SW480 (cell line): ENCODE measurements around the gene ADGRD1.

Experiments used
- DNase-seq: peaks from one replicate; pipeline ENCODE4 v3.0.0-alpha.2; 2016; ENCODE audit warnings: low spot score

Gene ADGRD1

DNA sequence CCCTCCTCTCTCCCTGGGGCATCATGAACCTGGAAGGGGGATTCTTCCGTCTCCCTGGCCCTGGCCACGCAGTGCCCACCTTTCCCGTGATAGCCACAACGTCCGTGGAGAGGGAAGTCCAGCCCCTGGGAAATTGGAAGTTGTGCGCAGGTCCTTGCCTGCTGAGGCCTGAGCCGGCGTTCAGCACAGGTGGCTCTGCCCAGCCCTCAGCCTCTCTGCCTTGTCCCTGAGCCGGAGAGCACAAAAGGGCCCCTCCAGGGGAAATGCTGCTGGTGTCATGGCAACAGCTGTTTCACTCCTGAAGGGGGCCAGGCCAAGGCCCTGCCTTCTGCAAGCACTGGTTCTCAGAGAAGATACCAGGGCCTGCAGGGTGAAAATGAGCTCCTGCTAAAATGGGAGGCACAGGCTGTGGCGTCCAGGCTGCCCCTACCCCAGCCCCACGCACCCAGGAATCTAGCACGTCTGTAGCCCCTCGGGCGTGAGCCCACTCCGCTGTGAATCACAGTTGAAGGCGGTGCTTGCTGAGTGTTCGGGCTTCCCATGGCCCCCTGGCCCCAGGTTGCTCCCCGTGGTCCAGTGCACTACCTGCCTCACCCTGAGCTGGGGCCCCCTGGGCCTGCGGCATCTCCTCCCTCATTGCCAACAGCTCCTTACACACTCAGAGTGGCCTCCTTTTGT is 149.4 kb downstream of the ADGRD1 start:
- DNase-seq: no peak

DNA sequence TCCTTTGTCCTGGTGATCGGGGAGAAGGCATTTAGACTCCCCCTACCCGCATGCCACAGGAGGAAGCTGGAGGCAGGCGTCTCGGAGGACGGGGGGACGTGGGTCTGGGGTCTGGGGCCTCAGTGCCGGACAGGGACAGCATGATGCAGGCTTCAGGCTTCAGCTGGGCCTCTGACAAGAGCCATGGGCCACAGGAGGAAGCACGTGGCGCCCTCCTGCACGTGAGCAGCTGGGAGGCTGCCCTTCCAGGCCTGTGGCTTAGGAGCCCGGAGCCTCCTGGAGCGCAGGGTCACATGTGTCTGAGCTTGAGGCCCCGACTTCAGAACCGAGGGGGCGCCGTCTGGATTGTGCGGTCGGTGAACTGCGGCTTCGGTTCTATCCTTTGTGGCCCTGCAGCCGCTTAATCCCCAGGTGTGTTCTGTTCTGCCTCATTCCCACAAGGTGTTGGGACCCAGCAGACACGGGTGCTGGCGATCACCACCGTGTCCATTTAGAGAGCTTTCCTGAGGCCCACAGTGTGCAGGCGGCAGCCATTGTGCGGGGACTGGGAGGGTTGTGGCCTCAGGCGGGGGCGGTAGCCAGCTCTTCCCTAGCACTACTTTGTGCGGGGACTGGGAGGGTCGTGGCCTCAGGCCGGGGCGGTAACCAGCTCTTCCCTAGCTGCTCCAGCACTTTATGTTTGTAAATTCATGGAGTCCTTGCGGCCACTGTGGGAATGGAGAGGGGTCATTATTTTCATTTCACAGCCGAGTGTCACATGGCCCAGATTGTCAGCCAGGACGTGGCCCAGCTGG is 150.2 kb downstream of the ADGRD1 start:
- DNase-seq: no peak

- DNase-seq: peak; percentile 74
Measured at GRCh38 chr12:131104463-131105350, 151.0 kb downstream of the ADGRD1 start.

DNA sequence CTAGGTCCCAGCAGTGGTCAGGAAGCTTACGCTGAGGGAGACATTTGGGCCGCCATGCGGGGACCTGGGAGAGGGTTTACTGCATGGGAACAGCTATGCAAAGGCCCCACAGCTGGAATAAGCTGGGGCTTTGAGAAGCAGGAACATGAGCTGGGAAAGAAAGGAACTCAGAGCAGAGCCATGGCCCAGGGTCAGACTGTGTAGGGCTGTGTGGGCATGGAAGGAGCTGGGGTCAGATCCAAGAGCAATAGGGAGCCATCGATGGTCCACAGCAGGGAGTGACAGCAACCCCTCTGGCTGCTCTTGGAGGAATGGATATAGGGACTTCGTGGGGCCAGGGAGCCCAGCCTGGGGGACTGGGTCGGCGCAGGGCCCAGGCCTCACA is 151.6 kb downstream of the ADGRD1 start:
- DNase-seq: no peak

GRCh38 chr12:131105736-131106348 is 152.1 kb downstream of the ADGRD1 start:
- no peak for DNase-seq

GRCh38 chr12:131106349-131106941 is 152.7 kb downstream of the ADGRD1 start:
- DNase-seq: no peak

DNA sequence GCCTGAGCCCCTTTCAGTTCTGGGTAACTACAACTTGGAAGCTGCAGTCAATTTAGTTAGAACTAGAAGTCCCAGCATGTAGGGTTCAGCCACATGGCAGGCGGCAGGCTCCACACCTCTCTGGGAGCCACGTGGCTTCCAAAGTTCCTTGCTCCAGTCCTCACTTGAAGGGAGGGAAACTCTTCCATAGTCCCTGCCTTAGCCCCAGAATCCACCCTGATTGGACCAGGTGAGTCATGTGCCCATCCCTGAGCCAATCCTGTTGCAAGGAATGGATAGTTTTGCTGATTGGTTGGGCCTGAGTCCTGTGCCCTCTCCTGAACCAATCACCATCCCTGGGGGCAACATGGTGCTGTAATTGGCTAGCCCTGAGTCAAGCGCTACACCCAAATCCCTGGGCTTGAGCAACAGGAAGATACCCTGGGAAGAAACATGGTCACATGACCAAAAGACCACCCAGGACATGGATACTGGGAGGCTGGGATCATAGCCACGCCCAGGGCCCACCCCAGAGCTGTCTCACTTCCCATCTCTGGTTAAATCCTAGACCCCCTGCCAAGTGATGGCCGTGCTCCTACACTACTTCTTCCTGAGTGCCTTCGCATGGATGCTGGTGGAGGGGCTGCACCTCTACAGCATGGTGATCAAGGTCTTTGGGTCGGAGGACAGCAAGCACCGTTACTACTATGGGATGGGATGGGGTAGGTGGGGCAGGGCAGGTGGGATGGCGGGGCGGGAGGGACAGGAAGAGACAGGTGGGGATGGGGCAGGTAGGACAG is 154.7 kb downstream of the ADGRD1 start:
- DNase-seq: no peak

- no peak for DNase-seq
Measured at GRCh38 chr12:131111446-131111845, 157.7 kb downstream of the ADGRD1 start.

DNA sequence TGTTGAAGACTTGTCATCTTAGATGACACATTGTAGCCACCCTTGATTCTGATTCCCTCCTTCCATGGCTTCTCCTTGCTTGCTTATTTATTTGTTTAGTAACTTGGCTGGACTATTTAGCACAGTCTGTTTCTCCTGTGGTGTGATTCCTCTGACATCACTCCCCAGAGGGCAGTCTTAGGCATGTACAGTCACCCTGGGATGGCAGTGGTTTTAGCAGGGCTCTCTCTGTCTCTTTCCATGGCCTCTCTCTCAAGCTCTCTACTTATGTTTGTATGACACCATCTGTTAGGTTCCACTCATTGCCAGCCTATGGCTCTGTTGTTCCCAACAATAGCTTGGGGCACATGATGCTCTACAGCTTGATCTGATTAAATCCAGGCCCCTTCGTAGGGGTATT is 158.3 kb downstream of the ADGRD1 start:
- no peak for DNase-seq

DNA sequence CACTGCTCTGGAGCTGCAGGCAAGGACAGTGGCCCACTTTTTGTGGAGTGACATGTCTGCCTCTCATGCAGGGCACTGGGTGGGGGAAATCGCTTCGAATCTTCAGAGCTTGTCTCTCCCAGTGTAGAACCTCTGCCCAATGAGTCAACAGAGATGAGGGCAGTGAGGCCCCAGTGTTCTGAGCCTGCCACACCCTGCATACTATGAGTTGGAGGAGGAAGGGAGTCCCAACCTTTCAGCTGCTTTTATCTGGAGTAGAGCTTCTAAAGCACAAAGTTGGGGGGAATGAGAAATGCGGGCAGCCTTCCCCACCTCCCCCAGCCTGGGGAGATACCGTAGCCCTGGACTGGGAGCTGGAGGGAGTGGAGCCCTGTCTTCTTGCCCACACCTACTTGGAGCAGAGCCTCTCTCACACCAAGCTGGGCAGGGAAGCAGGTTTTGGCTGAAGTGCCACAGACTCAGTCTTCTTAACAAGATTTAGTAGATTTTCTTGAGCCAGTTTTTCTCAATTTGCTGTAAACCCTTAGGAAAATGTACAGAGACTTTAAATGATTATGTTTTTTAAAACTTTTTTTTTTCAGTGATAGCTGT is 159.1 kb downstream of the ADGRD1 start:
- DNase-seq: peak; percentile 49

- DNase-seq: no peak
Measured at GRCh38 chr12:131113568-131114270, 160.0 kb downstream of the ADGRD1 start.

DNA sequence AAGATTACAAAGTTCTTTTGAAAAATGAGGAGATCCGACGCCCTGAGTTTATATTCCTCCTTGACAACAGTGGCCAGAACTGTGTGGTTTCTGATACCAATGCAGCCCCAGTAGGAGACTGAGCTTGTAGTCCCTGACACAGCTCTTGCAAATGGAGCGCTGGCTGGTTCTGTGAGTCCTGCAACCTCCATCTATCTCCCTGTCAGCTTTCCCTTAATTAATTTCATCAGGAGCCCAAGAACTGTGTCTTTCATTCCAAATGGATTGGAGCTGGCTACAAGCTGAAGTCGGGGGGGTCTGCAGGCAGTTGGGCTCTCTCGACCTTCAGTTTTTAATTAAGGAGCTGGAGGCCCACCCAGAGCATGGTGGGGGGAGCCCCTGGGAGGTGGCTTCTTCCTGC is 160.6 kb downstream of the ADGRD1 start:
- DNase-seq: no peak

DNA sequence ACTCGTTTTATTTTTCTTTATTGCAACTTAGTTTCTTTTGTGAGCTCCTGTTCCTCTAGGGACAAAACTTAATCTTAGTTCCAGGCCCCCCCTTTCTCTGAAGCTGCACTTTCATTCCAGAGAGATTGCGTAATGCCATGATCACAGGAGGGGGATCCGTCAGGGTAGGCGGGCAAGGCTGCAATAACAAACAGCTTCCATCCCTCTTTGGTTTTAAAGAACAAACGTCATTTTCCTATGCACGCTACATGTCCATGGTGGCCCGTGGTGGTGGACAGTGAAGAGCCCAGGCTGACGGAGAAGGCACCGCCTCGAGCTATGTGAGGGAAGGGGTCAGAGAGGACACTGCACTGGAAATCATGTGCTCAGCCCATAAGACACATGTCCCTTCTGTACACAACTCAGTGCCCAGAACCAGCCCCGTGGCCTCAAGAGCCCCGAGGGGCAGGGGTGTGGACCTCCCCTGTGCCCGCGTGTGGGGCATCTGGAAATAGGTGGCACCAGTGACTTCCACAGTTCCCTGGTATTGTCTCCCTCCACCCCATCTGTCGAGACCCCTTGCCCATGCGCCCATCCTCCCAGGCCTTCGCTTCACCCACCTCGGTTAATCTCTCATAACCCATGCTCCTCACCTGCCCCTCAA is 161.4 kb downstream of the ADGRD1 start:
- DNase-seq: no peak

GRCh38 chr12:131115766-131116467 is 162.2 kb downstream of the ADGRD1 start:
- DNase-seq: no peak

- DNase-seq: no peak
Measured at GRCh38 chr12:131116468-131117117, 162.9 kb downstream of the ADGRD1 start.

- no peak for DNase-seq
Measured at GRCh38 chr12:131117438-131118245, 163.9 kb downstream of the ADGRD1 start.

- no peak for DNase-seq
Measured at GRCh38 chr12:131118371-131118770, 164.7 kb downstream of the ADGRD1 start.
